NT2/D1 (cell line): ENCODE results near the gene RPS6KA2.

Source experiments
- DNase-seq: peaks from one replicate; pipeline ENCODE4 v3.0.0-alpha.2; 2011; ENCODE audit warnings: low read depth, low spot score
- H3K27me3 ChIP-seq: 2 replicates; pipeline ENCODE4 v1.6.0; 2011; ENCODE audit warnings: mild to moderate bottlenecking; ENCODE audit not compliant: insufficient read length, insufficient read depth
- H3K36me3 ChIP-seq: 2 replicates; pipeline ENCODE4 v1.6.1; 2011; ENCODE audit warnings: mild to moderate bottlenecking, low read length, mixed read lengths; ENCODE audit not compliant: insufficient read depth, insufficient read length
- H3K4me1 ChIP-seq: 2 replicates; pipeline ENCODE4 v1.5.1; 2011; ENCODE audit not compliant: insufficient read depth, insufficient read length
- H3K4me3 ChIP-seq: 2 replicates; pipeline ENCODE4 v1.5.1; 2011; ENCODE audit warnings: low read depth; ENCODE audit not compliant: insufficient read length
- H3K9ac ChIP-seq: 2 replicates; pipeline ENCODE4 v1.6.0; 2011; ENCODE audit warnings: low read depth; ENCODE audit not compliant: insufficient read length
- H3K9me3 ChIP-seq: 2 replicates; pipeline ENCODE4 v1.5.1; 2011; ENCODE audit warnings: mild to moderate bottlenecking, low read length; ENCODE audit not compliant: insufficient read depth
- SUZ12 ChIP-seq: IDR thresholded peaks from 2 replicates; pipeline ENCODE4 v1.6.1; 2011; ENCODE audit not compliant: insufficient read length, insufficient read depth; ENCODE audit errors: extremely low read depth
- YY1 ChIP-seq: IDR thresholded peaks from 2 replicates; pipeline ENCODE4 v1.6.1; 2011; ENCODE audit not compliant: insufficient read length, insufficient read depth
- ZNF274 ChIP-seq: IDR thresholded peaks from 2 replicates; pipeline ENCODE4 v1.6.1; 2011; ENCODE audit warnings: mild to moderate bottlenecking, low read depth, low read length

Gene RPS6KA2

GRCh38 chr6:166441325-166442078, 185.5 kb downstream of the RPS6KA2 start:
- no peaks in the 10 kb centered on the region for H3K9me3 ChIP-seq
- no peak overlapping the region for H3K9ac ChIP-seq
- H3K36me3 ChIP-seq: no peaks in the 10 kb centered on the region
- H3K27me3 ChIP-seq: no peaks in the 10 kb centered on the region
- H3K4me3 ChIP-seq: no peak overlapping the region
- TF ChIP-seq ZNF274 (no peak), SUZ12 (no peak), YY1 (no peak)
- DNase-seq: no peak
- no peaks in the 10 kb centered on the region for H3K4me1 ChIP-seq

- H3K9me3 ChIP-seq: no peaks in the 10 kb centered on the region
- no peaks in the 10 kb centered on the region for H3K4me1 ChIP-seq
- no peaks in the 10 kb centered on the region for H3K36me3 ChIP-seq
- H3K27me3 ChIP-seq: no peaks in the 10 kb centered on the region
- no peak for DNase-seq
- no peak overlapping the region for H3K4me3 ChIP-seq
- TF ChIP-seq YY1 (no peak), SUZ12 (no peak), ZNF274 (no peak)
- H3K9ac ChIP-seq: no peak overlapping the region
These were observed 186.3 kb downstream of the RPS6KA2 start for GRCh38 chr6:166440729-166441128.

- no peaks in the 10 kb centered on the region for H3K36me3 ChIP-seq
- H3K27me3 ChIP-seq: no peaks in the 10 kb centered on the region
- no peak overlapping the region for H3K9ac ChIP-seq
- no peak overlapping the region for H3K4me3 ChIP-seq
- DNase-seq: no peak
- H3K4me1 ChIP-seq: peaks cover 2% of the 10 kb centered on the region
- H3K9me3 ChIP-seq: no peaks in the 10 kb centered on the region
- TF ChIP-seq SUZ12 (no peak), ZNF274 (no peak)
These were observed 186.9 kb downstream of the RPS6KA2 start for GRCh38 chr6:166440106-166440505.

- no peaks in the 10 kb centered on the region for H3K36me3 ChIP-seq
- no peak for DNase-seq
- H3K9me3 ChIP-seq: no peaks in the 10 kb centered on the region
- TF ChIP-seq YY1 (no peak), SUZ12 (no peak), ZNF274 (no peak)
- H3K4me3 ChIP-seq: no peak overlapping the region
- H3K9ac ChIP-seq: no peak overlapping the region
- H3K27me3 ChIP-seq: no peaks in the 10 kb centered on the region
- H3K4me1 ChIP-seq: peaks cover 2% of the 10 kb centered on the region
These were observed 187.5 kb downstream of the RPS6KA2 start for GRCh38 chr6:166439366-166440091.

- H3K27me3 ChIP-seq: no peaks in the 10 kb centered on the region
- H3K4me1 ChIP-seq: peaks cover 2% of the 10 kb centered on the region
- no peak overlapping the region for H3K9ac ChIP-seq
- no peak for TF ChIP-seq YY1
- no peaks in the 10 kb centered on the region for H3K9me3 ChIP-seq
- no peaks in the 10 kb centered on the region for H3K36me3 ChIP-seq
- no peak for DNase-seq
- no peak overlapping the region for H3K4me3 ChIP-seq
These were observed 188.7 kb downstream of the RPS6KA2 start for GRCh38 chr6:166438211-166438861.

GRCh38 chr6:166437661-166438060, 189.4 kb downstream of the RPS6KA2 start:
- H3K9ac ChIP-seq: no peak overlapping the region
- H3K4me1 ChIP-seq: peaks cover 2% of the 10 kb centered on the region
- H3K36me3 ChIP-seq: no peaks in the 10 kb centered on the region
- no peaks in the 10 kb centered on the region for H3K27me3 ChIP-seq
- no peak overlapping the region for H3K4me3 ChIP-seq
- no peak for DNase-seq
- TF ChIP-seq YY1 (no peak), SUZ12 (no peak)
- no peaks in the 10 kb centered on the region for H3K9me3 ChIP-seq
